GM10847 (cell line): Measurements from ENCODE around the gene C1orf159.

ENCODE experiments used
- POLR2A ChIP-seq: IDR thresholded peaks from 2 replicates; pipeline ENCODE4 v1.6.1; 2011; ENCODE audit not compliant: insufficient read length; ENCODE audit errors: extremely low read depth

The C1orf159 gene

GRCh38 chr1:1156140-1157032, 40.5 kb upstream of the C1orf159 start:
- no peak for TF ChIP-seq POLR2A

GRCh38 chr1:1155258-1155657, 39.4 kb upstream of the C1orf159 start:
- no peak for TF ChIP-seq POLR2A

- TF ChIP-seq POLR2A, result no peak
Observed at GRCh38 chr1:1153874-1154273, 38.0 kb upstream of the C1orf159 start.

- no peak for TF ChIP-seq POLR2A
Observed at GRCh38 chr1:1151306-1151705, 35.4 kb upstream of the C1orf159 start.

- TF ChIP-seq POLR2A, result no peak
Observed at GRCh38 chr1:1150100-1150499, 34.2 kb upstream of the C1orf159 start.

- TF ChIP-seq POLR2A, result no peak
Observed at GRCh38 chr1:1149416-1149815, 33.5 kb upstream of the C1orf159 start.

- TF ChIP-seq POLR2A, result no peak
Observed at GRCh38 chr1:1148569-1148968, 32.7 kb upstream of the C1orf159 start.

- no peak for TF ChIP-seq POLR2A
Observed at GRCh38 chr1:1148061-1148460, 32.2 kb upstream of the C1orf159 start.

GRCh38 chr1:1146596-1146995, 30.7 kb upstream of the C1orf159 start:
- TF ChIP-seq POLR2A, result no peak

- TF ChIP-seq POLR2A, result no peak
Observed at GRCh38 chr1:1146026-1146425, 30.1 kb upstream of the C1orf159 start.

- TF ChIP-seq POLR2A, result no peak
Observed at GRCh38 chr1:1145547-1145914, 29.6 kb upstream of the C1orf159 start.

- no peak for TF ChIP-seq POLR2A
Observed at GRCh38 chr1:1144843-1145546, 29.1 kb upstream of the C1orf159 start.

GRCh38 chr1:1144122-1144842, 28.4 kb upstream of the C1orf159 start:
- no peak for TF ChIP-seq POLR2A

GRCh38 chr1:1143636-1144035, 27.7 kb upstream of the C1orf159 start:
- TF ChIP-seq POLR2A, result no peak

GRCh38 chr1:1142844-1143243, 27.0 kb upstream of the C1orf159 start:
- TF ChIP-seq POLR2A, result no peak

- TF ChIP-seq POLR2A, result no peak
Observed at GRCh38 chr1:1141911-1142250, 26.0 kb upstream of the C1orf159 start.

- no peak for TF ChIP-seq POLR2A
Observed at GRCh38 chr1:1141244-1141910, 25.5 kb upstream of the C1orf159 start.
